ENCODE data around the gene OLFM4.

Gene OLFM4

GRCh38 chr13:52992110-52992509, 36.5 kb upstream of the OLFM4 start:
- no peak for DNase-seq (ENCODE audit: low read depth)
- TF ChIP-seq CTCF (IDR thresholded peaks at IDR 0.05; ENCODE audit: control insufficient read depth, extremely low read depth, insufficient read depth), result no peak
- no peak overlapping the region for H3K4me3 ChIP-seq (ENCODE audit: low read depth, low read length)

GRCh38 chr13:52994051-52994450, 34.6 kb upstream of the OLFM4 start:
- TF ChIP-seq CTCF (IDR thresholded peaks at IDR 0.05; ENCODE audit: control insufficient read depth, extremely low read depth, insufficient read depth), result no peak
- H3K4me3 ChIP-seq (ENCODE audit: low read depth, low read length), result no peak overlapping the region
- DNase-seq (ENCODE audit: low read depth), result no peak

GRCh38 chr13:52994865-52995264, 33.7 kb upstream of the OLFM4 start:
- no peak for TF ChIP-seq CTCF (IDR thresholded peaks at IDR 0.05; ENCODE audit: control insufficient read depth, extremely low read depth, insufficient read depth)
- no peak overlapping the region for H3K4me3 ChIP-seq (ENCODE audit: low read depth, low read length)
- DNase-seq (ENCODE audit: low read depth), result no peak

- no peak for TF ChIP-seq CTCF (IDR thresholded peaks at IDR 0.05; ENCODE audit: control insufficient read depth, extremely low read depth, insufficient read depth)
- H3K4me3 ChIP-seq (ENCODE audit: low read depth, low read length), result no peak overlapping the region
- no peak for DNase-seq (ENCODE audit: low read depth)
Measured at GRCh38 chr13:52995946-52996345, 32.7 kb upstream of the OLFM4 start.

- DNase-seq (ENCODE audit: low read depth), result no peak
- TF ChIP-seq CTCF (IDR thresholded peaks at IDR 0.05; ENCODE audit: control insufficient read depth, extremely low read depth, insufficient read depth), result no peak
- no peak overlapping the region for H3K4me3 ChIP-seq (ENCODE audit: low read depth, low read length)
Measured at GRCh38 chr13:52997951-52998876, 30.4 kb upstream of the OLFM4 start.

GRCh38 chr13:52999093-52999696, 29.4 kb upstream of the OLFM4 start:
- H3K4me3 ChIP-seq (ENCODE audit: low read depth, low read length), result no peak overlapping the region
- no peak for TF ChIP-seq CTCF (IDR thresholded peaks at IDR 0.05; ENCODE audit: control insufficient read depth, extremely low read depth, insufficient read depth)
- DNase-seq (ENCODE audit: low read depth), result no peak
